GM03348 (cell line): ENCODE results near the gene FGF5.
"Not testable (repeated sequence)": the region's sequence is repeated elsewhere in the genome, so short reads cannot be mapped to it uniquely, and the experiment has no call there.

Experiments
- DNase-seq: peaks from one replicate; pipeline ENCODE4 v3.0.0; 2012; ENCODE audit warnings: low spot score

FGF5 gene

DNA sequence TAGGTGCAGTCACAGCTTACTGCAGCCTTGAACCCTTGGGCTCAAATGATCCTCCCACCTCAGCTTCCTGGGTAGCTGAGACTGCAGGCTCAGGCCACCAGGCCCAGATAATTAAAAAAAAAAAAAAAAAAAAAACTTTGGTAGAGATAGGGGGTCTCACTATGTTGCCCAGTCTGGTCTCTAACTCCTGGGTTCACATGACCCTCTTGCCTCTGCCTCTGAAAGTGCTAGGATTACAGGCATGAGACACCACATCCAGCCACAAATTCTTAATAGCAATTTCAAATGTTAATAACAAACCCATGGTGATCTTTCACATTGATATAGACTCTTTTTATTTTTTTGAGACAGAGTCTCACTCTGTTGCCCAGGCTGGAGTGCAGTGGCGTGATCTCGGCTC lies 12.3 kb upstream of the FGF5 start:
- no peak for DNase-seq

- peak; percentile 36 for DNase-seq
These were observed 11.0 kb upstream of the FGF5 start for GRCh38 chr4:80255329-80256095.

DNA sequence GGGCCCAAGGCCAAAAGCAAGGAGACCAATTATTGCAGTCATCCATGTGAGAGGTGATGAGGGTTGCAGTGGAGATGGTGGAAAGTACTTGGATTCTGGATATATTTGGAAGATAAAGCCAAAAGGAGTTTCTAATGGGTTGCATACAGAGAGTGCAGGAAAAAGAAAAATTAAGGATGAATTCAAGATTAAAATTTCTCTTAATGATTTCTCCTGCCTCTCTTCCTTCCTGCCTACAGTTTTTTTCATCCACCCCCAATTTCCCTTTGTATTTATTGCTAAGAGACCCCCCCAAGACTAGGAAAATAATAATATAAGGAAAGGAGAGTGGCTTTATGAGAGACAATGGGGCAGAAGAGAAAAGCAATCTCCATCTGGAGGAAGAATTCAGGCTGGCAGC lies 8.6 kb upstream of the FGF5 start:
- DNase-seq: no peak

- no peak for DNase-seq
These were observed 7.5 kb upstream of the FGF5 start for GRCh38 chr4:80259012-80259411.

GRCh38 chr4:80259817-80260216 lies 6.6 kb upstream of the FGF5 start:
- DNase-seq: no peak

DNA sequence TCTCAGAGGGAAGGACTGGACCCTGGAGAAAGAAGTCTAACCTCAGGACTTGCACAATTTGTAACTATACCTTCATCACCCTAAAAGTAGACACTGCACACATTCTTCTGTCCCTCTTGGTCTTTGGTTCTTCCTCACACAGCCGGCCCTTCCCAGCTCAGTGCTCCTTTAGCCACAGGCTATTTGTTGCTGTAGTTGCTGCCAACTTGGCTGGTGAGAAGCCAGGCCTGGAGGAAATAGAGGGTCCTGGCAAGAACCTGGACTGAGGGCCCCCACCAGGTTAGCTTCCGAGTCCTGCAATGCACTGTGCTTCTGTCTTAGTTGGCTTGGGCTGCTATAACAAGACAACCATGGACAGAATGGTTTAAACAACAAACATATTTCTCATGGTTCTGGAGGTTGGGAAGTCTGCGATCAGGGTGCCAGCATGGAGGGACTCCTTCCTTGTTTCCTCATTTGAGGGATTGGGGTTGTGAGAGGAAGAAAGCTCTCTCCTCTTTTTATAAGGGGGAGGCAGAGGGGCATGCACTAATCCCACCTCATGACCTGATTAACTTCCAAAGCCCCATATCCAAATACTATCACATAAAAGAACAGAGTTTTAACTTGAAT lies 4.4 kb upstream of the FGF5 start:
- no peak for DNase-seq

- no peak for DNase-seq
These were observed 2.7 kb upstream of the FGF5 start for GRCh38 chr4:80263541-80264351.

DNA sequence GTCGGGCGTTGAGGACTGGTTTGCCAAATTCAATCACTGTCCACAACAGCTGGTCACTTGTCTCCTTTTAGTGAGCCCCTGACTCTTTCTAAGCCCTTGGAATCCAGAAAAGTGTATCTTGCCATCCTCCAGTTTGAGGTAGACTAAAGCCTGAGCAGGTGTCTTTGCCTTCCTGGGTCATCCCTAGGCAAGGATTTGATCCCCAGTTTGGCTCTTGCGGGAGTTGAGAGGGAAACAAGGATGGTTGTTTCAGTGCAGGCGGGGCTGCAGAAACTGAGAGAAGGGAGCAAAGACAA lies 2.2 kb upstream of the FGF5 start:
- no peak for DNase-seq

DNA sequence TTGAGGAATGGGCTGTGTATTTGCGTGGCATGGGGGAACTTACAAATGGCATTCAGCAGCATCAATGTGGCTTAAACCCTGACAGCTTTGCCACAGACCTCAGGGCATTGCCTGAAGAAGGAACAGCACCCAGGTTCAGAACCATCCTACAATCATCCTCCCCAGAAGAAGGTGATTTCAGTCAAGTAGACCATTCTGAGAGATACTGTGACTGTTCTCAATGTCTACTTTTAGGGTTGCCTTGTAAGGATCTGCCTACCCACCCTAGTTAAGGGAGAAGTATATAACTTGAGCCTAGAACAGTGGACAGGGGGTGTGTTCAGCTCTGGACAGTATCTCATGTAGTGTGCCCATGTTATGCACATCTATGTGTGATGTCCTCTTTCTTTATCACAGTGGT lies 1.6 kb upstream of the FGF5 start:
- DNase-seq: no peak

DNA sequence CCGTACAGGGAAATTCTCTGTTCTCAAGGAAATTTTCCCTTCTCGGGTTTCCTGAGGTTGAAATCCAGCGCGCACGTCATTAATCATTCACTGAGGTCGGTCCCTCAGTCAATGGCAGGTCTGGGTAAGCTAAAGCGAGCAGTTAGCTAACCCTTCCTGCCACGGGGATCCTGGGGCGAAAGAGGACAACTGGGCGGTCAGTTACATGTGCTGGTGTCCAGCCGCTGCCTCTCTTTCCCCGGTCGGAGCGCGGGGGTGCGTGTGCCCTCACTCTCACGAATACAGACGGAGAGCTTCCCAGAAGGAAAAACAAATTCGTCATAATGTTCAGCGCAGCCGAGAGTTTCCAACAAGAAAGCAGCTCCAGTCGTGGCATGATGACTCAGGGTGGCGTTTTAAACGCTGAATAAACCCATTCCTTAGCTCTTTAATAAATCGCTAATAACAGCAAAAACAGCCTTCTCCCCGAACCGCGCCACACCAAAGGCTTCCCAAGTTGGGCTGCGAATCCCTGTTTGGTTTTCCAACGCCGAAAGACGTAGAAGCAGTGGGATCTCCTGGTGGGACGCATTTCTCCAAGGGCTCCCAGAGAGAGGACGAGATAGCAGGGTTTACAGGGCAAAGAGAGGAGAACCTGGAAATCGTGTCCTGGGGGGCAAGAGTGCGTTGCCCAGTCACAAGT lies 752 bp upstream of the FGF5 start:
- peak; percentile 55 for DNase-seq

GRCh38 chr4:80266902-80267380 lies 477 bp downstream of the FGF5 start:
- DNase-seq: peak; percentile 61

GRCh38 chr4:80268081-80268823 lies 1.8 kb downstream of the FGF5 start:
- DNase-seq: peak; percentile 60

GRCh38 chr4:80268936-80269335 lies 2.5 kb downstream of the FGF5 start:
- DNase-seq: no peak

DNA sequence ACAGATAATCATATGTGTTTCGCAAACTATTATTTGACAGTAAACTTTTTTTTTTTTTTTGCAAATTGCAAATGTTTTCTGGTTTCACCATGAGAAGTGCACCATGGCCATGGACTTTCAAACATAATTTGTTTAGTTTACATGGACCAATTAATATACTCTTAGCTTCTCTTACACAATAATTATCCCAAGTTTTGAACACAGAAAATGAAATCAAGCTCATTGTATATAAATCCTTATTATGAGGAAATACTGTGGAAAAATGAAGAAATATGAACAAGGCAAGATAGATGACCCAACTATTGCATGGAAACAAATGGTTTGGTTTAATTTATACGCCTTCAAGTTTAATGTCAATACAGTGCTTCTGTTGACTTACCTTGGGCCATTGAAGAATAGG lies 3.9 kb downstream of the FGF5 start:
- DNase-seq: no peak

DNA sequence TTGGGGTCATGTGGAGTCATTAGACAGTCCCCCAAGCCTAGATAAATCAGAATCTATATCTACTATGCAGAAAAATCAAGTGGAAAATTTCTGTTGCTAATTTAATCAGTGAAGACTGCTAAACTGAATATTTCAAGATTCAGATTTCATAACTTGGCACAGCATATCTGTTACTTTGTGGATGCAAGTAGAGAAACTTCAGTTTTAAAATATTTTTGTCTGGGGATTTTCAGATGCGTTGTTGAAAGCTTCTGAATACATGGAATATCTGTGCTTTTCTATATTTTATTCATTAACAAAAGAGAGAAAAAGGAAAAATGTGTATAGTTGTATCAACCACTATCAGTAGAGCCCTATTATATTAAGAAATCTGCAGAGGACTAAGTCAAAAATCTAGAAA lies 4.4 kb downstream of the FGF5 start:
- DNase-seq: no peak

DNA sequence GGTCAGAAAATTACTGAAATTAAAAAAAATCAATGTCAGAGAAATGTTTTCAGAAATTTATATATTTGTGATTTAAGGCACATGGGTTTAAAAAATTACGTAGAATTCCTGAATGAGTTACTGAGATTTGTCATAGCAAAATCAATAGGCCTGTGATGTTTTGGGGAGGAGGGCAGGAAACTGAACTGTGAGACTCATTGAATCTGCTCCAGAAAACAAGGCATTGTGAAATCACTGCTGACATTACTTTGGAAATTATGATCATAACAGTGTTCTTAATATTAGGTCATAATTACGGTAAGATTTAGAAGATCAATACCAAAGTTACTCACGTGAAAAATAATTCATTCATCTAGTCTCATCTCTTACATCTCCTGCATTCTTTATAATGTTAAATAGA lies 5.3 kb downstream of the FGF5 start:
- no peak for DNase-seq

GRCh38 chr4:80276931-80277330 lies 10.5 kb downstream of the FGF5 start:
- DNase-seq: no peak

DNA sequence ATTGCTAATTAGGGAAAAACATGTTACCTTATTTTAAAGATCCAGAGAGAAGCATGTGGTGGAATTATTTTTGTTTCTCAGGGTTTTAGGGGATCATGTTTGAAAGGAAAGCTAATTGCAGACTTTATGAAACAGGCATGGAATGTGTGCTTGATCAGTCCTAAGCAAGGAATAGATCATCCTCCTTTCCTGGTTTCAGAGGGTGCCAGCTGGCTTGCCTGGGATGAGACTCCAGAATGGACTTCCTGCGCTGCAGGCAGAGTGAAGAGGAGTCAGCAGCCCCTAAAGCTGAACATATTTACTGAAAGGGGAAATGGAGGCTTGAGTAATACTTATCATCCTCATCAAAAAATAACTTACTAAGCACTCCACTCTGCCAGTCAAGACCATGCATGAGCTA lies 13.3 kb downstream of the FGF5 start:
- no peak for DNase-seq

- no peak for DNase-seq
These were observed 20.0 kb downstream of the FGF5 start for GRCh38 chr4:80286451-80286850.

DNA sequence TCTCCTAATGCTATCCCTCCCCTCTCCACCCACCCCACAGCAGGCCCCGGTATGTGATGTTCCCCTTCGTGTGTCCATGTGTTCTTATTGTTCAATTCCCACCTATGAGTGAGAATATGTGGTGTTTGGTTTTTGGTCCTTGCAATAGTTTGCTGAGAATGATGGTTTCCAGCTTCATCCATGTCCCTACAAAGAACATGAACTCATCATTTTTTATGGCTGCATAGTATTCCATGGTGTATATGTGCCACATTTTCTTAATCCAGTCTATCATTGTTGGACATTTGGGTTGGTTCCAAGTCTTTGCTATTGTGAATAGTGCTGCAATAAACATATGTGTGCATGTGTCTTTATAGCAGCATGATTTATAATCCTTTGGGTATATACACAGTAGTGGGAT lies 24.2 kb downstream of the FGF5 start:
- not testable (repeated sequence) for DNase-seq

DNA sequence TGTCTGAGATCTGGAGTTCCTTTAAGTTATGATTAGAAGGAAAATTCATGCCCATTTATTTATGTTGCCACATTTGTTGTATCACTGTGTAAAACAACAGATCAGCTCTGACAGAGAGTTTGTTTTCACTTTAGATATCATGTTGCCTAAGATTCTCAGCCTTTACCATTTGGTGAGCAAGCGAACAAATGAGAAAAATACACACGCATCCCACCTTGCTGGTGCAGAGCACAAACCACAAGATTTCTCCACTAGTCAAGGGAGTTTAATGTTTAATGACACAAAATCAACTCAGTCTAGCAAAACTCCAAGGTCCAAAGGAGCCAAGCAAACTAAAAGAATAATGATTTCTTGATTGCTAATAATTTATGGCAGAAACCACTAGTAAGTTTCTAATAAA lies 27.7 kb downstream of the FGF5 start:
- no peak for DNase-seq

- DNase-seq: no peak
These were observed 28.9 kb downstream of the FGF5 start for GRCh38 chr4:80295336-80295735.
